HCT116 (cell line): Measurements from ENCODE around the gene MCF2L. TPM values are rescaled to one million over a fixed set of nuclear protein-coding genes. Genes with fewer than 3 reads are reported as not detected.

ENCODE experiments used
- ATAC-seq: fragments of 200-7000 bp; cut with Tn5 transposase; 2 replicates; pipeline ENCODE4 v1.9.1; 2020; ENCODE audit warnings: mild to moderate bottlenecking, moderate library complexity
- BruUV-seq: library from RNA; stranded (reverse); fragments of 400-500 nt; replicated peaks from 2 replicates; lab custom pipeline; 2021; lab: Mats Ljungman, UMichigan
- CTCF ChIA-PET: fragments of 300-600 bp; sonication (Branson Sonifier 250); formaldehyde crosslinking; loops from one replicate; lab custom pipeline; 2021; ENCODE audit warnings: antibody characterized with exemption; lab: Charles Lee
- POLR2A ChIA-PET: fragments of 300-600, 350-600 bp; sonication (Branson Sonifier 250); formaldehyde crosslinking; loops from one replicate; lab custom pipeline; 2021; ENCODE audit warnings: antibody characterized with exemption; lab: Charles Lee
- RAD21 ChIA-PET, 2 experiments: fragments of 300-600 bp; sonication (Branson Sonifier 250); formaldehyde crosslinking; loops; one replicate each; lab custom pipeline; 2023; ENCODE audit warnings: low total read pairs in 2 of 2; ENCODE audit not compliant: uncharacterized antibody in 2 of 2, unreplicated experiment in 2 of 2, low non-redundant PET in 1 of 2; lab: Charles Lee
- DNase-seq: peaks from one replicate; pipeline ENCODE4 v3.0.0-alpha.2; 2010; ENCODE audit warnings: low read depth, low spot score
- H2AFZ ChIP-seq: fragments of 200-600 bp; shearing (Covaris generic), sonication (generic); 2 replicates; pipeline ENCODE4 v1.6.1; 2017; ENCODE audit warnings: low read depth, mixed run types, mixed read lengths, antibody characterized with exemption, low read length; ENCODE audit not compliant: poor library complexity, severe bottlenecking
- H3K27ac ChIP-seq: 2 replicates; pipeline ENCODE4 v1.5.1; 2012; ENCODE audit warnings: low read depth, low read length
- H3K27me3 ChIP-seq: fragments of 200-600 bp; sonication (generic); 2 replicates; pipeline ENCODE4 v1.6.1; 2016; ENCODE audit warnings: mixed run types, low read length, mixed read lengths; ENCODE audit not compliant: insufficient read depth
- H3K36me3 ChIP-seq, 2 experiments: fragments of 200-500 bp in 1 of 2; fragments of 200-600 bp in 1 of 2; sonication (Bioruptor generic) in 1 of 2; sonication (generic) in 1 of 2; 2 replicates each; pipeline versions ENCODE4 v1.5.1 to v1.6.1; 2014 to 2016; ENCODE audit warnings: low read length in 2 of 2, inconsistent platforms in 1 of 2, mixed read lengths in 1 of 2, mixed run types in 1 of 2; ENCODE audit not compliant: insufficient read depth in 2 of 2, control insufficient read depth in 1 of 2
- H3K4me1 ChIP-seq, 2 experiments: fragments of 200-600 bp in 1 of 2; sonication (generic) in 1 of 2; 2 replicates each; pipeline versions ENCODE4 v1.5.1 to v1.6.1; 2012 to 2017; ENCODE audit warnings: low read length in 2 of 2, inconsistent platforms in 1 of 2, mild to moderate bottlenecking in 1 of 2, mixed read lengths in 1 of 2, mixed run types in 1 of 2, moderate library complexity in 1 of 2; ENCODE audit not compliant: insufficient read depth in 2 of 2, control insufficient read depth in 1 of 2
- H3K4me2 ChIP-seq: fragments of 200-600 bp; sonication (generic); 2 replicates; pipeline ENCODE4 v1.6.1; 2017; ENCODE audit warnings: mixed run types, low read length, mixed read lengths
- H3K4me3 ChIP-seq, 2 experiments: fragments of 200-600 bp in 1 of 2; sonication (generic) in 1 of 2; replicated peaks in 1 of 2; 2 replicates each; pipeline ENCODE4 v1.5.1; 2011 to 2016; ENCODE audit warnings: low read length in 2 of 2, control low read depth in 1 of 2, low read depth in 1 of 2, mild to moderate bottlenecking in 1 of 2, mixed read lengths in 1 of 2, mixed run types in 1 of 2
- H3K79me2 ChIP-seq: fragments of 200-600 bp; sonication (generic); 2 replicates; pipeline ENCODE4 v1.6.1; 2017; ENCODE audit warnings: mild to moderate bottlenecking, mixed run types, low read length, moderate library complexity, mixed read lengths; ENCODE audit not compliant: insufficient read depth
- H3K9ac ChIP-seq: fragments of 200-600 bp; sonication (generic); 2 replicates; pipeline ENCODE4 v1.6.1; 2016; ENCODE audit warnings: low read length, mixed read lengths
- H3K9me2 ChIP-seq: fragments of 200-600 bp; sonication (generic), shearing (Covaris generic); 2 replicates; pipeline ENCODE4 v1.6.1; 2017; ENCODE audit warnings: mixed run types, mild to moderate bottlenecking, moderate library complexity; ENCODE audit not compliant: insufficient read depth
- H3K9me3 ChIP-seq, 2 experiments: fragments of 200-500 bp in 1 of 2; fragments of 200-600 bp in 1 of 2; sonication (Bioruptor generic) in 1 of 2; sonication (generic) in 1 of 2; 2 replicates each; pipeline ENCODE4 v1.6.1; 2014 to 2017; ENCODE audit warnings: low read length in 2 of 2, mixed read lengths in 2 of 2, inconsistent platforms in 1 of 2, low read depth in 1 of 2, mild to moderate bottlenecking in 1 of 2, mixed run types in 1 of 2, moderate library complexity in 1 of 2; ENCODE audit not compliant: control insufficient read depth in 1 of 2, insufficient read depth in 1 of 2
- H4K20me1 ChIP-seq: fragments of 200-600 bp; sonication (generic), shearing (Covaris generic); 2 replicates; pipeline ENCODE4 v1.6.1; 2017; ENCODE audit warnings: mixed run types, mild to moderate bottlenecking, moderate library complexity; ENCODE audit not compliant: insufficient read depth
- CBX3 ChIP-seq: IDR thresholded peaks from 2 replicates; pipeline ENCODE4 v1.6.1; 2012; ENCODE audit warnings: low read depth
- CEBPB ChIP-seq: IDR thresholded peaks from 2 replicates; pipeline ENCODE4 v1.6.1; 2012; ENCODE audit warnings: low read depth
- EGR1 ChIP-seq: IDR thresholded peaks from 2 replicates; pipeline ENCODE4 v1.6.1; 2012; ENCODE audit warnings: low read depth
- EZH2phosphoT487 ChIP-seq: fragments of 200-600 bp; IDR thresholded peaks from 2 replicates; pipeline ENCODE4 v1.6.1; 2018; ENCODE audit warnings: antibody characterized with exemption, borderline replicate concordance
- FOSL1 ChIP-seq: IDR thresholded peaks from 2 replicates; pipeline ENCODE4 v1.6.1; 2012; ENCODE audit warnings: low read depth
- JUND ChIP-seq: IDR thresholded peaks from 2 replicates; pipeline ENCODE4 v1.6.1; 2012
- POLR2A ChIP-seq: IDR thresholded peaks from 2 replicates; pipeline ENCODE4 v1.7.0; 2011; ENCODE audit warnings: borderline replicate concordance; ENCODE audit not compliant: insufficient read depth, insufficient read length; ENCODE audit errors: extremely low read depth
- POLR2AphosphoS5 ChIP-seq: IDR thresholded peaks from 2 replicates; pipeline ENCODE4 v1.6.1; 2011; ENCODE audit warnings: mild to moderate bottlenecking, low read depth, low read length, moderate library complexity
- SIN3A ChIP-seq: IDR thresholded peaks from 2 replicates; pipeline ENCODE4 v1.6.1; 2012; ENCODE audit warnings: low read depth
- SP1 ChIP-seq: IDR thresholded peaks from 2 replicates; pipeline ENCODE4 v1.6.1; 2012; ENCODE audit warnings: low read depth
- SRF ChIP-seq: IDR thresholded peaks from 2 replicates; pipeline ENCODE4 v1.6.1; 2012; ENCODE audit warnings: low read depth
- TCF7L2 ChIP-seq: IDR thresholded peaks from 2 replicates; pipeline ENCODE4 v1.7.0; 2011; ENCODE audit warnings: borderline replicate concordance, inconsistent platforms; ENCODE audit not compliant: insufficient read depth, insufficient read length; ENCODE audit errors: extremely low read depth
- ZBTB33 ChIP-seq: IDR thresholded peaks from 2 replicates; pipeline ENCODE4 v1.6.1; 2011; ENCODE audit warnings: mild to moderate bottlenecking, low read length, moderate library complexity; ENCODE audit not compliant: insufficient replicate concordance; ENCODE audit errors: extremely low read depth
- ZFX ChIP-seq: fragments of 450-650 bp; IDR thresholded peaks from 2 replicates; pipeline ENCODE4 v1.6.1; 2017
- ZNF274 ChIP-seq: fragments of 200-500 bp; sonication (Bioruptor generic); IDR thresholded peaks from 2 replicates; pipeline ENCODE4 v1.6.1; 2014; ENCODE audit warnings: mild to moderate bottlenecking, low read depth, low read length, inconsistent platforms
- intact Hi-C: fragments of 100-400 bp; cut with micrococcal nuclease; formaldehyde crosslinking; loops from 2 replicates; pipeline ENCODE4 v1.10.0; 2022
- total RNA-seq: library from RNA; stranded (reverse); gene quantifications from one replicate; pipeline ENCODE4 v1.2.1, GENCODE V29; 2021; ENCODE audit not compliant: unreplicated experiment
- TF ChIP-seq, protein P1 (sequence below), 3 experiments: fragments of 200-600 bp in 1 of 3; sonication (generic) in 1 of 3; IDR thresholded peaks in 2 of 3; conservative IDR thresholded peaks in 1 of 3; 2 replicates each; pipeline ENCODE4 v1.5.1; 2012 to 2017; ENCODE audit warnings: low read depth in 2 of 3, low read length in 2 of 3, antibody characterized with exemption in 1 of 3, borderline replicate concordance in 1 of 3, control low read depth in 1 of 3, mild to moderate bottlenecking in 1 of 3, mixed read lengths in 1 of 3, mixed run types in 1 of 3, moderate library complexity in 1 of 3; ENCODE audit not compliant: insufficient read depth in 1 of 3

MCF2L gene
- total RNA-seq, 1 experiment from 2014 or later = 19.3 TPM

- no peak overlapping the region for H3K9ac ChIP-seq
- no peaks in the 10 kb centered on the region for H4K20me1 ChIP-seq
- no peaks in the 10 kb centered on the region for H3K9me3 ChIP-seq
- H3K79me2 ChIP-seq = no peaks in the 10 kb centered on the region
- DNase-seq = no peak
- H3K4me3 ChIP-seq = no peak overlapping the region
- ChIA-PET CTCF (no interaction called here), POLR2A (no interaction called here), RAD21 (no interaction called here)
- no peak overlapping the region for H2AFZ ChIP-seq
- H3K27ac ChIP-seq = no peak overlapping the region
- H3K36me3 ChIP-seq = no peaks in the 10 kb centered on the region
- H3K4me2 ChIP-seq = no peak overlapping the region
- TF ChIP-seq SRF = no peak
- TF ChIP-seq ZNF274 = no peak
- no peaks in the 10 kb centered on the region for H3K27me3 ChIP-seq
- no peak for ATAC-seq
- no peaks in the 10 kb centered on the region for H3K9me2 ChIP-seq
- no peaks in the 10 kb centered on the region for H3K4me1 ChIP-seq
- intact Hi-C loops = no loop called here
- no TSS peak for BruUV-seq
These were observed 12.4 kb downstream of the MCF2L start for GRCh38 chr13:112981451-112981850.

- H3K36me3 ChIP-seq = no peaks in the 10 kb centered on the region
- H4K20me1 ChIP-seq = no peaks in the 10 kb centered on the region
- H3K9me2 ChIP-seq = no peaks in the 10 kb centered on the region
- no peaks in the 10 kb centered on the region for H3K79me2 ChIP-seq
- no peak overlapping the region for H2AFZ ChIP-seq
- RAD21 ChIA-PET = interaction anchor here (0.6 kb wide), 2 partner anchors 14 to 50 kb away, joined by 3 to 5 read pairs; no protein-coding TSS in a partner anchor
- no TSS peak for BruUV-seq
- no peak for DNase-seq
- no peak overlapping the region for H3K4me2 ChIP-seq
- H3K9me3 ChIP-seq = no peaks in the 10 kb centered on the region
- intact Hi-C loops = no loop called here
- CTCF ChIA-PET = no interaction called here
- H3K9ac ChIP-seq = no peak overlapping the region
- H3K27ac ChIP-seq = no peak overlapping the region
- no peak for ATAC-seq
- no peaks in the 10 kb centered on the region for H3K27me3 ChIP-seq
- H3K4me1 ChIP-seq = no peaks in the 10 kb centered on the region
- H3K4me3 ChIP-seq = no peak overlapping the region
- POLR2A ChIA-PET = no interaction called here
- TF ChIP-seq, protein P1, sequence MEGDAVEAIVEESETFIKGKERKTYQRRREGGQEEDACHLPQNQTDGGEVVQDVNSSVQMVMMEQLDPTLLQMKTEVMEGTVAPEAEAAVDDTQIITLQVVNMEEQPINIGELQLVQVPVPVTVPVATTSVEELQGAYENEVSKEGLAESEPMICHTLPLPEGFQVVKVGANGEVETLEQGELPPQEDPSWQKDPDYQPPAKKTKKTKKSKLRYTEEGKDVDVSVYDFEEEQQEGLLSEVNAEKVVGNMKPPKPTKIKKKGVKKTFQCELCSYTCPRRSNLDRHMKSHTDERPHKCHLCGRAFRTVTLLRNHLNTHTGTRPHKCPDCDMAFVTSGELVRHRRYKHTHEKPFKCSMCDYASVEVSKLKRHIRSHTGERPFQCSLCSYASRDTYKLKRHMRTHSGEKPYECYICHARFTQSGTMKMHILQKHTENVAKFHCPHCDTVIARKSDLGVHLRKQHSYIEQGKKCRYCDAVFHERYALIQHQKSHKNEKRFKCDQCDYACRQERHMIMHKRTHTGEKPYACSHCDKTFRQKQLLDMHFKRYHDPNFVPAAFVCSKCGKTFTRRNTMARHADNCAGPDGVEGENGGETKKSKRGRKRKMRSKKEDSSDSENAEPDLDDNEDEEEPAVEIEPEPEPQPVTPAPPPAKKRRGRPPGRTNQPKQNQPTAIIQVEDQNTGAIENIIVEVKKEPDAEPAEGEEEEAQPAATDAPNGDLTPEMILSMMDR (IDR thresholded peaks at IDR 0.05 in 2 of 3, conservative IDR thresholded peaks at IDR 0.05 in 1 of 3; ENCODE audit: borderline replicate concordance in 1 of 3, insufficient read depth in 1 of 3, low read depth in 2 of 3, low read length in 2 of 3) = no peak
- TF ChIP-seq JUND (no peak), CBX3 (no peak), EZH2phosphoT487 (no peak), POLR2AphosphoS5 (no peak), SP1 (no peak), ZFX (no peak), CEBPB (no peak), POLR2A (no peak), ZBTB33 (no peak), TCF7L2 (no peak), FOSL1 (no peak), SIN3A (no peak), EGR1 (no peak)
These were observed 13.4 kb downstream of the MCF2L start for GRCh38 chr13:112982281-112983041.
